GM21576 (cell line): ENCODE results near the gene KIF2A.

Experiments
- ATAC-seq: cut with Tn5 transposase; IDR thresholded peaks from one replicate; pipeline ENCODE4 v1.9.1; 2021; ENCODE audit warnings: mild to moderate bottlenecking, moderate library complexity; ENCODE audit not compliant: unreplicated experiment

The KIF2A gene

DNA sequence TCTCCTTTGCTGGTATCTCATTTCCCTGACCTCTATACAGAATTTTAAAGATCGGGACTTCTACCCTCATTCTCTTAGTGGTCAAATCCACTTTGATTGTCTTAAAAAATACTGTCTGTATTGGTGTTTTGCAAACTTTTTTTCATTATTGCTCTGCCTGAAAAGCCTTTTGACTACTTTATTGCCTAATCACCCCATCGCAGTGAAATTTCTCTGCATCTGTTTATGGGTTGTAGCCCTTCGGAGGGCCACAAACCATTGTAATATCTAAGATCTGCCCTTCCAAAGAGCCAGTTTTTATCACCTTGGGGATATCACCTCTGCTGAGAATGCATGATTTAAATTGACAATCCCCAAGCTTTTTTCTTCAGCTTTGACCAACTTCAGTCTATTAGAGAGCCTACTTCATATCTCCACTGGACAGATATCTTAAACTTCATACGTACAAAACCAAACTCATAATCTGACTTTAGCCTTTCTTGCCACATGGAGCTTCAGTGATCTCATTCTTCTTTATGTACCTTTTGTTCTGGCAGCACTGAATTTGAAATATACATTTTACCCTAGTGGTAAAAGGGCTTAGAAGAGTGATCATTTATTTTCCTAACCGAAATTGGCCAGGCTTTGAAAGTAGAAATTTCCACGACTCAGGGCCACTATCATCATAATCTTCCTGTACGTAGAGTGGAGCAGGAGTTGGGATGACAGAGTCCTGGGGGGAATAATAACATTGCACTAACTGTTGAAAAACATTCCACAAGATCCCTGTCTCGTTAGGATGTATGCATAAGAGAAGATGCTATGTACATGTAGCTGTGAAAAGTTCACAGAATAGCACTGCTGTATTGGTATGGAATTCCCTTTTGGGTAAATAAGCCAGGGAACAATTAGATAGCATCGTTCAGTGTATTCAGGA lies 21.4 kb downstream of the KIF2A start:
- ATAC-seq = no peak

- ATAC-seq = no peak
Observed at GRCh38 chr5:62328772-62329491, 22.9 kb downstream of the KIF2A start.

DNA sequence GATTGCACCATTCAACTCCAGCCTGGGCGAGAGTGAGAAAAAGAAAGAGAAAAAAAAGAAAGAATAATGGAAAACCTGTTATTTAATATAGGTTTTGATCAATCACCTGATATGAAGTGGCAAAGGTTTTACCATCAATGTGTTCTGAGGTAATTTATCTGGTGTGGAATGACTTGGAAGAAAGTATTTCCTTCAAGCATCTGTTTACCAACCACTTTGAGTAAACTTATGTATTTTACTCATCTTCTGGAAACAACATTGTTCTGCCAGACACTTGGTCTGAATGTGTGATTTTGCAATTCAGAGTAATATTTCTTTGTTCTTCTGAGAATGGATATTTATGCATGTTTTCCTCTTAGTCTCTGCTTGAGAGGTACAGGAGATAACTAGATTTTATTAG lies 24.3 kb downstream of the KIF2A start:
- ATAC-seq = no peak

DNA sequence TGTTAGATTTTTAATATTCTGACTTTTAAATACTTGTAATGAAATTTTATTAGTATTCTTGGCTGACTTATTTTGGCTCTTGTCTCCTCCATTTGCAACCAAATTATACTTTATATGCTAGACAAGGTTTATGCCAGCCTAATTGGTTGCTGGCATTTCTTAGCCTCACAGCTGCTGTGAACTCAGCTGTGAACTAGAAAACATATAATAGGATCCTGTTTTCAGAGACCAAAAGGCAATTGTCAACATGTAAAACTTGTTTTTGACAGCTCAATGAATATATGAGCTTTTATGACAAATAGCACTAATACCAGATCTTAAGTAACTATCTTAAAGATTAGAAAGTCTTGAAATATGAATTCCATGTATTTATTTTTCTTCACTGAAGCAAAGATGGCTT lies 25.9 kb downstream of the KIF2A start:
- ATAC-seq = no peak

GRCh38 chr5:62333250-62333794 lies 27.3 kb downstream of the KIF2A start:
- no peak for ATAC-seq

- ATAC-seq = no peak
Observed at GRCh38 chr5:62334082-62334481, 28.1 kb downstream of the KIF2A start.

DNA sequence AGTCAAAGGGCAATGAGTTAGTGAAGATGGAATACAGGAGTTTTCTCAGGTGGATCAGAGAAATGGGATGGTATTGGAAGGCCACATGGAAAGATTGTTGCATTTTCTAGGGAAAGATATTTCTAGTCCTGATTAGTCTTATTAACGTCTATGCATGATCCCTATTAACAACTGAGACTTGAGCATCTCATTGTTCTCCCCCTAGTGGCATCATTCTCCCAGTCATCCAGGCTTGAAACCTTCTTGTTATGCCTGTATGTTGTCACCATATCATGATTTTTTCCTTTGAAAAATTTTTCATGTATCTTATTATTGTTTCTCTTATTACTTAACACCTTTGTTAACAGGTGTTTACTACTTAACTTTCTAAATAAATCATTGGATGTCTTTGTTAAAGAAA lies 34.4 kb downstream of the KIF2A start:
- no peak for ATAC-seq

- ATAC-seq = no peak
Observed at GRCh38 chr5:62340979-62341378, 35.0 kb downstream of the KIF2A start.

DNA sequence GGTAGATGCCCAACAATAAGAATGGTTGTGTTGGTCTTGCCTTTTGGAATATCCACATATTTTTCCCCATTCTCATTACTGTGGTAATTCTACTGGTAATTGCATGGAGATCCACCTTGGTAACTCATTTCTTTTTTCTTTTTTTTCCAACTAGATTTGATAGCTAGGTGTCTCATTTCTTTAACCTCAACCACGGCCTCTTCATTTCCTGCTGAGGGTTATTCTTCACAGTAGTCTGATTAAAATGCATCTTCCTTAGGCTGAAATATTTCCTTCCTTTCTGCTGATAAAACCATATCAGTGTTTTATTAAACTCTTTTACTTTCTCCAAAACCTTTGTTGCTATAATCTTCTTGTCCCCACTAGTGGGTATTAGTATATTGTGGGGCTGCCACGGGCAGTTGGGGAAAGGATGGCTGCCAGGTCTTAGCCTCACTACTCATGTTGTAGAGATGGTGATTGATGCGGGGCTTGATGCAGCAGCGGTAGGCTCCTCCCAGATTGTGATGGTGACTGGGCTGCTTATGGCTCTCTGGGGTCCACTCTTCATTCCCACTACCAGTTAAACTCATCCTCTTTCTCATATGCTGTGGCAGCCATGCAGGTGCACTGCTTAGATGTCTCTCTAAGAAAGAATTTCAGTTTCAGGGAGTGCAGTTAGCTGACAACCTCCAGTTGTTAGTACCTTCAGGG lies 35.9 kb downstream of the KIF2A start:
- peak; percentile 69 for ATAC-seq

DNA sequence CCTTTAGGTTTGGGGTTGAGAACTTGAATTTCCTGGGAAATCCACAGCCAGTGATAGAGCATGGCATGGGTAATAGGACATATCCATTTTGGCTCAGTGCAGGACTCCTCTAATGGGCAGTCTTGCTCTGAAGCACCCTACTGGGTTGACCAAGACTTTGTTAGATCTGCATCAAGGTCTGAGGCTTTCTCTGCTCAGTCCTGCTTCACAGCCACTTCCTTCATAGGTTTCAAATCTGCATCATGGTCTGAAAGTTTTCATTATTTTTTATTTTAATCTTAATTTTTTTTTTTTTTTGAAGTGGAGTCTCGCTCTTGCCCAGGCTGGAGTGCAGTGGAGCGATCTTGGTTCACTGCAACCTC lies 36.5 kb downstream of the KIF2A start:
- peak; percentile 53 for ATAC-seq

DNA sequence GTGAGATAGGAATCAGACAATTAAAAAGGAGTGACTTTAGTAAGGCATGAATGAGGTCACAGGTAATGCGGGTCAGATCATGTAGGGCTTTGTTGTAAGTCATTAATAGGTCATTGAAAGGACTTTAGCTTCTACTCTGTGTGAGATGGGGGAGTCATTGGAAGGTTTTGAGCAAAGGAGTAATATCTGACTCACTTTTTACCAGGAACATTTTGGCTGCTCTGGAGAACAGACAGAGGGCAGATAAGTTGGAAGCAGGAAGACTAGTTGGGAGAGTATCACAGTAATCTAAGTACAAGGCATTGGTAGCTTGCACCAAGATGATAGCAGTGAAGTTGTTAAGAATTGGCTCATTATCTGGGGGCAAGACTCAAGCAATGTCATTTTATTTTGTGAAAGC lies 37.4 kb downstream of the KIF2A start:
- ATAC-seq = no peak

- ATAC-seq = no peak
Observed at GRCh38 chr5:62346748-62347147, 40.7 kb downstream of the KIF2A start.

DNA sequence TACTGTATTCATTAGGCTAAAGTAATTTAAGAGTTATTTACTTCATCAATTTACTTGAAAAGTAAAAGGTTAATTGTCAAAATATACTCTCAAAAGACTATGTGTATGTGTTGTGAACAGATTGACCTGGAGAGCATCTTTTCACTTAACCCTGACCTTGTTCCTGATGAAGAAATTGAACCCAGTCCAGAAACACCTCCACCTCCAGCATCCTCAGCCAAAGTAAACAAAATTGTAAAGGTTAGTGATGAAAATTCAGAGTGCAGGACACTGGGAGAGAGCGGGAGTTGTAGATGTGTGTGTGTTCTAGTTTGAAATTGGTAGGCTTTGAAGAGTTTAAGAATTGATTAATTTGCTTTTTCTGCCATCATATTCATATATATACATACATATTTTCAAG lies 41.9 kb downstream of the KIF2A start:
- no peak for ATAC-seq

- no peak for ATAC-seq
Observed at GRCh38 chr5:62348723-62349481, 42.9 kb downstream of the KIF2A start.

DNA sequence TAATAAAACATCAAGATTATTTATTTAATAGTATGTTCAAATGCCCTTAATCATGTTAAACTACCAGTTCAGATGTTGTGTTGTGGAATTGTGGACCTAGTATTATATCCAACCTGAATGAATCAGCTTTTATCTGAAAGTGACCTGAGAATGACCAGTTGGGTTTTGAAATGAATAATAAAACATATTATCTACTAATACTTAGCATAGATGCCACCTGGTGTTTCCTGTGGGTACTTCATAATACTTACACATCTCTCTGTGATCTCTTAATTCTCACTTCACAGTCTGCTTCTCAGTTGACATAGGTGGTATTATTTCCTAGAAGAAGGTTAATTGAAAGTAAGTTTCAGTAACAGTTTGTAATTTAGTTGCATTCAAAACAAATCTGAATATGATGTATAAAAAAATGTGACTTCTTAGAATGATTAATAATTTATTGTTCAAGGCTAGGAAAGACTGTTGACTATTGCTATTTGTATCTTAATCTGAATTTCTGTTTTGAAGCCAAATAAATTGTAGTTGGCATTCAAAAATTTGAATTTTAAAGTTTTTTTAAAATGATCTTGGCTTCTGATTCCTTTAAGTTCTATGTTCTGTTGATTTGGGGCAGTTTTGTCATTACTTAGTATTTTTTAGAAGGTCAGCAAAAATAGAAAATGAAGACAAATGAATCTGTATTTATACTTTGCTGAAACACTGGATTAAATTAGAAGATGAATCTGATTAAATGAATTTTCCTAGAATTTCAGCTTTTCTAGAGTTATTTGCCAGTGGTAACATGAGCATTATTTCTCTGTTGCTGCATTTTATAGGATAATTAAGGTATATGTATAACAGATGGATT lies 48.2 kb downstream of the KIF2A start:
- ATAC-seq = peak; percentile 88

DNA sequence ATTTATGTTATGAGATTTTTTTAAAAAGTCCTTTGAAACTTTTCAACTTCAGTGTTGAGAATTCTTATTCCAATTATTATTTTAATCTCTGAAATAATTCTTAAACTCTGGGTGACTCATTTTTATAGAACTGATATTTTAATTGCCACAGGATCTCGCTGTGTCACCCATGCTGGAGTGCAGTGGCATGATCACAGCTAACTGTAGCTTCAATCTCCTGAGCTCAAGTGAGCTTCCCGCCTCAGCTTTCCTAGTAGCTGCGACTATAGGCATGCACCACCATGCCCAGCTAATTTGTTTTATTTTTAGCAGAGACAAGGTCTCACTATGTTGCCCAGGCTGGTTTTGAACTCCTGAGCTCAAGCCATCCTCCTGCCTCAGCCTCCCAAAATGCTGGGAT lies 56.7 kb downstream of the KIF2A start:
- no peak for ATAC-seq

DNA sequence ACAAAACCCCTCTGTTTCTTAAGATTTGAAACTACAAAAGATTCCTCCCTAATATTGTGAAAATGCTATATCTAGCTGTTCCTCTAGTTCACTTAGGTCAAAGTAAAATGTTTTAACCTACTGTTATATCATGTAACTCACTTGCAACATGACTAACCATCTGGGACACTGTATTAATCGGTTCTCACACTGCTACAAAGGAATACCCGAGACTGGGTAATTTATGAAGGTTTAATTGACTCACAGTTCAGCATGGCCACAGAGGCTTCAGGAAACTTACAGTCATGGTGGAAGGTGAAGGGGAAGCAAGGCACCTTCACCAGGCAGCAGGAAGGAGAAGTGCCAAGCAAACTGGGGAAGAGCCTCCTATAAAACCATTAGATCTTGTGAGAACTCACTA lies 63.0 kb downstream of the KIF2A start:
- ATAC-seq = no peak

DNA sequence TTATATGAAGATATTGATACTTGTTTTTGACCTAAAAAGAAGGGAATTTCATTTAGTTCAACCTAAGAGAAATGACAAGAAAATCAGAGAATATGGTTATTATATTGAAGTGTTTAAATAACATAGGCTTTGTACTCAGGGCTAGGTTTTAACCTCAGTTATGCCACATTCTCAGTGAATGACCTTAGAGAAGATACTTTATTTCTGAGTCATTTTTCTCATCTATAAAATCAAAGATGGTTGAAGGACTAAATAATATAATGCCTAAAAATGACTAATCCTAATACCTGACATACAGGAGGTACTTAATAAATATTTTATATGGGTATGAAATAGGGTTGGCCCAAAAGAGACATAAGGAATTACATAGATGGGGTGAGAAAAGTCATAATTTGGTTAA lies 65.4 kb downstream of the KIF2A start:
- no peak for ATAC-seq

GRCh38 chr5:62372600-62372999 lies 66.6 kb downstream of the KIF2A start:
- ATAC-seq = no peak

GRCh38 chr5:62373382-62373781 lies 67.4 kb downstream of the KIF2A start:
- no peak for ATAC-seq
